Measurements from ENCODE around the gene TP53I13.
"Not testable (repeated sequence)": the region's sequence is repeated elsewhere in the genome, so short reads cannot be mapped to it uniquely, and the experiment has no call there.

TP53I13 gene, protein sequence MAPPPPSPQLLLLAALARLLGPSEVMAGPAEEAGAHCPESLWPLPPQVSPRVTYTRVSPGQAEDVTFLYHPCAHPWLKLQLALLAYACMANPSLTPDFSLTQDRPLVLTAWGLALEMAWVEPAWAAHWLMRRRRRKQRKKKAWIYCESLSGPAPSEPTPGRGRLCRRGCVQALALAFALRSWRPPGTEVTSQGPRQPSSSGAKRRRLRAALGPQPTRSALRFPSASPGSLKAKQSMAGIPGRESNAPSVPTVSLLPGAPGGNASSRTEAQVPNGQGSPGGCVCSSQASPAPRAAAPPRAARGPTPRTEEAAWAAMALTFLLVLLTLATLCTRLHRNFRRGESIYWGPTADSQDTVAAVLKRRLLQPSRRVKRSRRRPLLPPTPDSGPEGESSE

DNA sequence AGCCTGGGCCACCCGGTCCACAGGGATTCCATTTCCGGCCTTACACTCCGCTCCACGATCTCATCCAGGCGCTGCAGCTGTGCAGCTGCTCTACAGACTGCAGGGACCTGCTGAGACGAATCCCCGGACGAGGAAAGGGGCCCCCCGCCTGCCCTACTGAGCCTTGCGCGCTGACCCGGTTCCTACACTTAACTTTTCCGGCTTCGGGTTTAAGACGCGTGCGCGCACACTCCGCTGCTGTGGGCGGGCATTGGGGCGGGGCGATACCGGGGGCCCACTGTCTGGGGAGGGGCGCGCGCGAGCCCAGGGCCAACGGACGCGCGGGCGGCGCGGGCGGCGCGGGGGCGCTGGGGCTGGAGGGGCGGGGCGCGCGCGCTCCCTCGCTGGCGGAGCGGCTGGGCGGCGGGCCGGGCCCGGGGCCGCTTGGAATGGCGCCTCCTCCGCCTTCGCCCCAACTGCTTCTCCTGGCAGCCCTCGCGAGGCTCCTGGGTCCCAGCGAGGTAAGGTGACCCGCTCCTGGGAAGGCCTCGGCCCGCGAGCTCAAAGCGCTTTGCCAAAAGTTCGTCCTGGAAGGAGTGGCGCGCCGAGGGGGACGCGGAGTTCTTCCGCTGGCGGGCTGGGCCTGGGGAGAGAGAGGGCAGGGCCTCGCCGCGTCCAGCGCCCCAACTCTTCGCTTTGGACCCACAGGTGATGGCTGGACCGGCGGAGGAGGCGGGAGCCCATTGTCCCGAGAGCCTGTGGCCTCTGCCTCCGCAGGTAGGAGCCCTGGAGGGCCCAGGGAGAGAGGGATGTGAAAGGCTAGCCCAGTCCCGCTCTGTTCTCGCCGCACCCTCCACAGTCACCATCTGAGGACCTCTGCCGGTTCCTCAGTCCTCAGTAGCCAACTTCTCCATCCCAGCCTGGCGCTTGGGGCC is at the start of gene TP53I13:
Gene TP53I13 (plus strand): TSS at position 371 of the 914 bp plus-strand sequence. CDS start 58 bp downstream, at position 429.
- peak; percentile 89 to 90 for DNase-seq

DNA sequence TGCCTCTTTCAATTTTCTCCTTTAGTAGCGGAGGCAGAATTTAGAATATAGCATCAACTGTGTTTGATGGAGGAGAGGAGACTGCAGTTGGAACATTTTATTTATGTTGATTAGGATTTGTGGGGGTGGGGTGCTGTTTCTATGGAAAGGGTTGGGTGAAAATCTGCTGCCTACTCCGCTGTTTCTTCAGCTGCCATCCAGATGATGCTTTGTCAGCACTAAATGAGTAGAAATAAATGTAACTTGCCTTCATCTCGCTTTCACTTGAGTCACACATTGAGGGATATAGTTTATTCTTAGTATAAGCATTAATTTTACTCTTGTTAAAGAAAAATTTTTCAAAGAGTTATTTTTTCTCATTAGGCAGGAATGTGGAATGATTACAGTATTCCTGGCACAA is 43.8 kb upstream of the TP53I13 start:
- no peak for DNase-seq

DNA sequence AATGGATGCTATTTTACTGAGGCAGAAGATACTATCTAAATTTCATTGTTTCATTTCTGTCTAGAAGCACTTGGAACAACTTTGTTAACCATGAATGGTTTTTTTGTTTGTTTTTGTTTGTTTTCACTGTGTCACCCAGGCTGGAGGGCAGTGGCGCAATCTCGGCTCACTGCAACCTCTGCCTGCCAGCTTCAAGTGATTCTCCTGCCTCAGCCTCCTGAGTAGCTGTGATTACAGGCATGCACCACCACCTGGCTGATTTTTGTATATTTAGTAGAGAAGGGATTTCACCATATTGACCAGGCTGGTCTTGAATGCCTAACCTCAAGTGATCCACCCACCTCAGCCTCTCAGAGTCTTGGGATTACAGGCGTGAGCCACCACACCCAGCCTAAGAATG is 42.2 kb upstream of the TP53I13 start:
- DNase-seq = no peak

DNA sequence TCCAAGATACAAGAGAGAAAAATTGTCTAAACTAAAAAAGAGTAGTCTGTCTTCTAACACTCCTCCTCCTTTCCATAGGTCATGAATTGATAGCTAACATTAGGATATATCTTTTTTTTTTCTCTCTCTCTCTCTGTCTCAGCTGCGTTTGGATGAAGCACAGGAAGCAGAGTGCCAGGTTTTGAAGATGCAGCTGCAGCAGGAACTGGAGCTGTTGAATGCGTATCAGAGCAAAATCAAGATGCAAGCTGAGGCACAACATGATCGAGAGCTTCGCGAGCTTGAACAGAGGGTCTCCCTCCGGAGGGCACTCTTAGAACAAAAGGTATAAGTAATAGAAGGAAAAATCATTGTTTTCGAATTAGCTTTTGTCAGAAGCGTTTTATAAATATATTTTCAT is 34.5 kb upstream of the TP53I13 start:
- no peak for DNase-seq

DNA sequence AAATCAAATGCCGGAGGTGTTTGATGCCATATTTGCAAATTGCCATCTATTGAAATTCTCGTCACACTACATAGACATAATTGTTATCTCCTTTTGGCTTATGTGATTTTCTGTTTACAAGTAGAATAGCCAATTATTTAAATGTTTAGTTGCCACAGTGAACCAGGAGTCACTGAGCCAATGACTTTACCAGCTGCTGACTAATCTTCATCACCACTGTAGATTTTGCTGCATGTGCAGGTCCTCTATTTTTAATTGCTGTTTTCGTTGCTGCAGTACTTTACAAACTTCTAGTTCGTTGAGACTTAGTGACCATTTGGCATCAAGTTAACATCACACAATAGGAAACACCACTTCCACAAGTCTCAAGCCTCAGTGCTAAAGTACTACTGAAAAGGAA is 24.4 kb upstream of the TP53I13 start:
- no peak for DNase-seq

DNA sequence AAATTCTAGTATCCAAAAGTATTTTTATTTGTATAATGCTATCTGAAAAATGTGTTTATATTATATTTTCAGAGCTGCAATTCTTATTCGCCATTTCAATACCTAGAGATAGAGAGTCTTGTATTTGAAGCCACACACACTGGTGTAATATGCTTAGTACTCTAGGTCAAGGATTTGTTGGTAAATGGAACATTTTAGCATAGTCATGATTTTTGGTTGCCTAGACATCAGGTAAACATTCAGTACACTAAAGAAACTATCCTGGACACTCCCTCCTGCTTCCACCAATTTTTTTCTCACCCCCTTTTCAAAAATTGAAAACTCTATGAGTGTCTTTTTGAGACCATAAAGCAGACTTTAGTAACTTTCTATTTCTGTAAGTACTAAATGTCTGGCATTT is 22.4 kb upstream of the TP53I13 start:
- no peak for DNase-seq

DNA sequence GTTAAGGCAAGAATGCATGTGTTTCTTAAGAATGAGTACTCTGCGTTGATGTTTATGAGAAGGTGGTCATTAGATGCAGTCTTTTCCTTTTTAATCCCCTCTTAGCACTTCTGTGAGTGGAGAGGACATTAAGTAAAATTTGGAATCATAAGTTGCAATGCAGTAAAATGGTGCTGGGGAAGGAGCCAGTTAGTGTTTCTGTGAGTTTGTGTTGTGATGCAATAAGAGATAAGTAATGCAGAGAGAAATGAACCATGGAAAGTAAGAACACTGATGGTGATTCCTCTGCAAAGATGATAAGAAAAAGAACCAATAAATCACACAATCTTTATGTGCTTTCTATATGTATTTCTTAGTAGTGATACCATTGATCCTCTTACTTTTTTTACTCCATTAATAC is 21.7 kb upstream of the TP53I13 start:
- no peak for DNase-seq

DNA sequence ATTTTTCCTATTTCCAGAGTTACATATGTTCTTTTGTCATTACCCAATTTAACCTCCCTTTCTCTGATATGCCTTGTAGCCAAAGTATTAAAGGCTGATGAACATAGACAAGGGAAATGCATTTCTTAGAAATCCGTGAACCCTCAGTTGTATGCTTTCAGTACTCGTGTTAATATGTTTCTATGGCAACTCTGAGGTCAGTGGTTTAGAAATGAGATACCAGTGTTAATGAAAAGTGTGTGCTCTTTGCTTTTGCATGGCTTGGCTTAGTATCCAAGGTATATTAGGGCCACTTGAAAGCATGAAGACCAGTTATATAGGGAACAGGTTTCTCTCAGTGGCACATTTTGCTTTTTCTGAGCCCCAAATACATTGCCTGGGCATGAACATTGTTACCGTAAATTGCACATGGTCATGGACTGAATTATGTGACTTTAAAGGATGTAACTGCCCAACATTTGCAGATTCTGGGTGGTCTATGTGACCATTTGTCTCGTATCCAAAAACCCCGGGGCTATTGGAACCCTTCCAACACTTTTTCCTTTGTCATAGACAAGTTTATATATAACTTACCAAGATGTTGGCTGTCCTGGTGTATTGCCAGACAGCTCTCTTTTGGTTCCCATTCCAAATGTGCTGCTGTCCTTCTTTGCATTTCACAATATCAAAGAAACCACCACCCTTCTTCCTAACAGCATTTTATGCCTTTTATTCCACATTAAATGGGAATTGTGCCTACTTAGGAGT is 19.2 kb upstream of the TP53I13 start:
- DNase-seq = no peak

DNA sequence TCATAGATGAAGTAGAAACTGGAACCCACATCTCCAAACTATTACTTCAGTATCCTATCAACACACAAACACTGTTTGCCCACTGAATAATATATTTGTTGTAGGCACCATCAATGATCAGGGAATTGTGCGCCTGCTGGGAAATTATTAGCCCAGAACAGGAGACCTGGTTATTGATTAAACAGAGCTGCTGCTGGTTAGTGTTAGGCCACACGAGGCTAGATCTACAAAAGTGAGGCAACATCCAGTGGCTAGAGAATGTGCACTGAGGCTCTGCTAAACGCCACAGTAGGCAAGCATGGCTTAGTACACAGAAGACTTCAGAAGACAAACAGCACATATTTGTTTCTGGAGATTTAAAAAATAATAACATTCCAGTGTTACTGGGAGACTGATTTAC is 12.7 kb upstream of the TP53I13 start:
- DNase-seq = no peak

DNA sequence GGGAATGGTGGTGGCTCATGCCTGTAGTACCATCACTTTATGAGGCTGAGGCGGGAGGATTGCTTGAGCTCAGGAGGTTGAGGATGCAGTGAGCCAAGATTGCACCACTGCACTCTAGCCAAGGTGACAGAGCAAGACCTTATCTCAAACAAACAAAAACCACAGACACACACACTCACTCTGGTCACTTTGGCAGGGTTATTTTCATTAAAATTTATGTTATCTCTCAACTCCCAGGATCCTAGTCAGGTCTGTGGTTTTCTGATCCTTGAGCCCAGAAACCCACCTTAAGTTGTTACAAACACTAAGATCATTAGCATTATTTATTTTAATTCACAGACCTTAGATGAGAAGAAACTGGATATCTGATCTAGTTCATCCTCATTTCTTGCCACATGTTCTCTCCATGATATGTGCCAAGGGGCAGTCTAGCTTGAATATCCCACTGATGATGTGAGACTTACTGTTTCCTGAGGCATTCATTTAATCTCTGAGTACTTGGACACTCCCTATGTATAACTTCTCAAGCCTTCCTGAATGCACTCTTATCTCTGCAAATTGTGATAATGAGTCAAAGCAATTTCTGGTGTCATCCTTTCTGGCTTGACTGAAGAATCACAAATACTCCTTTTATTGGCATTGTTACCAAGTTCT is 11.3 kb upstream of the TP53I13 start:
- DNase-seq = no peak

DNA sequence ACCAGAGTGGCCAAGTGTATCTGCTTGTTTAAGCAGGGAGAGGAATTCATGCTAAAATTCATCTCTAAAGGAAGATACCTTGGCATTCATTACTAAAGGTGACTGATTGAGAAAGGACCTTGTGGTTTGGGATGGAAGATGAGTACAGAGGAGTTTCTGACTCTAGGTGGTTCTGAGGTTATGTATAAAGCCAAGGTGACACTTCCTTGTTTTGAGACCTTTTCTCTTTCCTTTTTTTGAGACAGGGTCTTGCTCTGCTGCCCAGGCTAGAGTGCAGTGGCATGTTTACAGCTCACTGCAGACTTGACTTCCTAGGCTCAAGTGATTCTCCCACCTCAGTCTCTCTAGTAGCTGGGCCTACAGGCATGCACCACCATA is 10.8 kb upstream of the TP53I13 start:
- DNase-seq = no peak

DNA sequence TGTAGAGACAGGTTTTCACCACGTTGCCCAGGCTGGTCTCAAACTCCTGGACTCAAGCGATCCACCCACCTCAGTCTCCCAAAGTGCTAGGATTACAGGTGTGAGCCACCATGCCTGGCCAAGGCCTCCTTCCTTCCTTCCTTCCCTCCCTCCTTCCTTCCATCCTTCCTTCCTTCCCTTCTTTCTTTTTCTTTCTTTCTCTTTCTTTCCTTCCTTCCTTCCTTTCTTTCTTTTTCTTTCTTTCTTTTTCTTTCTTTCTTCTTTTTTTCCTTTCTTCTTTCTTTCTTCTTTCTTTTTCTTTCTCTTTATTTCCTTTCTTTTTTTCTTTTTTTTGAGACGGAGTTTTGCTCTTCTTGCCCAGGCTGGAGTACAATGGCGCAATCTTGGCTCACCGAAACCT is 10.4 kb upstream of the TP53I13 start:
- not testable (repeated sequence) for DNase-seq

DNA sequence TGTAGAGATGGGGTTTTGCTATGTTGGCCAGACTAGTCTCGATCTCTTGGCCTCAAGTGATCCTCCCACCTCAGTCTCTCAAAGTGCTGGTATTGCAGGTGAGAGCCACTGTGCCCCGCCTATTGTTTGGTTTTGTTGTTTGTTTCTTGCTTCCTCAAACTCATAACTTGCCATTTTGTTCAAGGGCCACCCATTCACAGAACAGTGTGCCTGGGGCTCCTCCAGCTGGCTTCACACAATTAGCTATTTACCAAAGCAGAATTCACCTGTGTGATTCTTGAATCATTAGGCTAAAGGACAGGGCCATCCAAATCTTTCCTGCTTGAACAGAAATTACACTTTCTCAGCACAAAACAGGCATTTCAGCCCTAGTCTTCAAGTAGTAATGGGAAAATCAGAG is 8.9 kb upstream of the TP53I13 start:
- DNase-seq = no peak

DNA sequence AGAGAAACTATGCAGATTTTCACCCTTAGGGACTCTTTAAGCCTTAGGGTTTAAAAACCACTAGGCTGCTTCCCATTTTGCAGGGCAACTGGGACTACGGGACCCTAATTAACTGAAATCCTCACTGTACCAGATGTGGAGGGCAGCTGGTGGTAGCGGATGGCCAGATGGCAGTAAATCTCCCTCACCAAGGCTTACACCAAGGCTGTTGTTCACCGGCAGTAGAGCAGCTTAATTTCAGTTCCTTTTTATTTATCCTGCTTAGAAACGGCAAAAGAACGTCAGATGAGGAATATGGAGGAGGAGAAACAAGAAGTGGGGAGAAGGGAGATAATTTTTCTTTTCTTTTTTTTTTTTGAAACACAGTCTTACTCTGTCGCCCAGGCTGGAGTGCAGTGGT is 8.2 kb upstream of the TP53I13 start:
- no peak for DNase-seq

DNA sequence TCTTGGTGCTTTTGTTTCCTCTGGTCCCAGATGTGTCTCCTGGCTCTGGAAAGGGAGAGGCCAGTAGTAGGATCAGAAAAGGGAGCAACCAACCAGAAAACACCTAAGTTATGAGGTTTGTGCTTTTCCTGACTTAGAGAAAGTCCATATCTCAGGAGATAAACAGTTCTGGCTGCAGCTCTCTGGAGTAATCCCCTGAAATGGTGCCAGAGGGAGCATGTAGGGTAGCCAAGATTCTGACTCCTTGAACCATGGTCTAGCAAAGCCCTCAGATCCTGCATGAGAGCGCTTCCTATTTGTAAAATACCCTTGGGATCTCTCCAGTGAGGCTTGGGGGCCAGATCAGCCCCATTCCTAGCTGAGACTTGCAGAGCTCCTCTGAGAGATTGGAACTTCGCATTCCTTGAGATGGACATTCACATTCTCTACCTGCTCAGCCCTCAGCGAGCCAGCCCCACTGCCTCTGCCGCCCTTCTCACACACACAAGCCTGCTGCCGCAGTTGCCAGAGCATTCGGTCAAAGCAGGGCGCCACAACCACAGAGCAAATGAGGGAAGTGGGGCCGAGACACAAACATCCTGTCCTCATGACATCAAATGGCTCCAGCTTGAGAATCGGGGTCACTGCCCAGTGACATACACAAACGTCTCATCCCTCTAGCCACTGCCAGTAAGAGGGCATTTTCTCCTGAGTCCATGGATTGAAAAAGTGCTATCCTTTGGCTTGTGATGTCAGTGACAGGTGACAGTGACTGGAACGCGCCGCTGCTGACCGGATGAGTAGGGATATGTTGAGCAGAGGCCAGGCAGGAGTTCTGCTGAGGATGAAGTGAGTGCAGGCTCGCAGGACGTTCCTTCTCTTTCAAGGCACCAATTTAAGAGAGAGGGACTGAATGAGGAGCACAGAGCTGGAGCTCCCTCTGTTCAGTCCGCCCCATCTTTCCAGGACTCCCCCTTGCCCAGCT is 6.7 kb upstream of the TP53I13 start:
- no peak for DNase-seq

DNA sequence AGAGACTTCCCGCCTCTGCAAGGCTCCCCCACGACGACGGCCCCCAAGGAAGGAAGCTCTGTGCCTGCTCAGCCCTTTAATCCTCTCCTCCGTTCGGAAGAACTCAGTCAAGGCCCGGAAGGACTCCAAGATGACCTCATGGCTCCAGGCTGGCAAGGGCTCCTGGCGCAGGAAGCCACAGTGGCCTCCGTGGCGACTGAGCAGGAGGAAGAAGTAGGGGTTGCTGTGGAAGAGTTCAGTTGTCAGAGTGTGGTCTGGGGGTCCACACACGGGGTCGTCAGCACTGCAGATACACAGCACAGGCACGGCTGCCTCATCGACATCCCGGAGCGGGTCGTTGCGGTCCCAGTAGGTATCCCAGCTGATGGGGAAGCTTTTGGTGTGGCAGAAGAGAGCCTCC is 5.9 kb upstream of the TP53I13 start:
- no peak for DNase-seq

DNA sequence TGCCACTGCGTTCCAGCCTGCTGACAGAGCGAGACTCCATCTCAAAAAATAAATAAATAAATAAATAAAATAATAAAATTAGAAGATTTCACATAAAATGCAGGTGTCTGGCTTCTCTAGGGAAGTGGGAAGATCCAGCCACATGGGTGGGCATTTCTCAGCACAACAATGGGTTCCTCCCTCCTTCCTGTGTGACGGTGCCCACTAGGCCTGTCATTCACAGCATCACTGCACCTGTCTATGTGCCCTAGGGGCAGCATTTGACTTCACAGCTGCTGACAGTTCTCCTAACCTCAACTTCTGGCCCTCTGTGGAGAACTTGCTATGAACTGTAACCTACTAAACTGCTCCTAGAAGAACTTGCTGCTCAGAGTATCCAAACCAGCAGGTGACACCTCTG is 4.7 kb upstream of the TP53I13 start:
- DNase-seq = no peak

DNA sequence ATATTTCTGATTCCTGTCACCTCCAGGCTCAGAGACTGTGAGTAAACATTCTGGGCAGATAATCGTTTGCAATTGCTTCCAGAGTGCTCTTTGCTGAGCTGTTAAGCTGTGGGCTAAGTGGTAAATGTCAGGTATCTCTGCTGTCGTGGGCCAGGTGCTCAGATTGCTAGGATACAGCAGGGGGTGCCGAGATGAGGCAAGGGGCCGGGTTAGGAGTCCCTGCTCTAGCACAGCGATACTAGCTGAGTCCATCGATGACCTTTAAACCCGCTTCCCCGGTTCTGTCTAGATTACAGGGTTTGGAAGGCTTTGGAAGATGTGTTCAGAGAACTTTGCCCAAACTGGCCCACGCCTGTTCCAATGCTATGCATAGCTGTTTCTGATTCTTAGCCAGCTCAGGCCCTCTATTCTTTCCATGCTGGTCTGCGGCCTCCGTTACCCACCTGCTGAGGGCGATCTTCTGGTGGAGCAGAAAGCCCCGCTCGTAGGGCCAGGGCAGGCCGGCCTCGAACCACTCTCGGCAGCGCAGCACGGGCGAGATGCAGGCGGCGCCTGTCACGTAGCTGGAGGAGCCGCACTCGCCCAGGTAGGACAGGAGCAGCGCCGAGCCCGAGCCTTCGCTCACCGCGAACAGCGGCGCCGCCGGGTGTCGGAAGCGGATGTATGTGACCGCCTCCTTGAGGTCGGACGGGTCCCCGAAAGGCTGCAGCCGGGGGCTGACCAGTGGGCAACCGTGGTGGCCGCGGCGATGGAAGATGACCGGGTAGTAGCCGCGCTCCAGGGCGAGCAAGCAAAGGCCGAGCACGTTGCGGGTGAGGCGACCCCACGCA is 2.6 kb upstream of the TP53I13 start:
- peak; percentile 71 to 77 for DNase-seq

DNA sequence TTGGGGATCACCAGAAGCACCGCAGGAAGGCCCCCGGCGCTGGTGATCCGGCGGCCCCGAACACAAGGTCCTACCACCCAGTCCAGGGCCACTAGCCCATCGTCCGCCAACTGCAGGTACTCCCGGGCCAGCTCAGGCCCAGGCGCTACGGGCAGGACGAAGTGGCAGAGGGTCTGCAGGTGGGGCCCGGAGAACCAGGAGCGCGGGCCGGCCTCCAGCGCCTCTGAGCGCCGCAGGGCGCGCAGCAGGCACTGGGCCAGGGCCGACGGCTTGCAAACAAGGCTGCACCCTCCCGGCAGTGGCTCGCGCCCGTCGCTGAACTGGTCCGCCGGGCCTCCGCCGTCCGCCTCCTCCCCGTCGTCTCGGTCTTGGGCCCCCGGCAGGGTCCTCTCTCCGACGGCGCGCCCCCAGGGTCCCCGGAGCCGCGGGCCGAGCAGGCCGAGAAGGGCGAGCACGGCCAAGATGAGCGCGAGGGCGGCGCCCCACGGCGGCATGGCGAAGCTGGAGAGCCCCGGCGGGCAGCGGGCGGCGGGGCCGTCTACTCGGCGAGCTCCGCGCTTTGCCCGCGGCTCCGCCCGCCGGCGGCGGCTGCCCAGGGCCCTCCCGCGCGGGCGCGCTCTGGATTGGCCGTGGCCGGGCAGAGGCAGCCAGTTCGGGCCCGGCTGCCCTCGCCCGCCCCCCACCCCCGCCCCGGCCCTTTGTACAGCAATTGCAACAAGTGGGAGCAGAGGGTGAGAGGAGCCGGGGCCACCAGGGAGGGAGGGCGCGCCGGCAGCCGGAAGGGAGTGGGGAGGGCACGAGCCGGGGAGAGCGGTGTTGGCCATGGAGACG is 1.8 kb upstream of the TP53I13 start, which contains the start of gene ABHD15:
Gene ABHD15 (minus strand): TSS at position 565 of the 831 bp plus-strand sequence. CDS start 71 bp downstream, at position 494.
- DNase-seq = peak; percentile 78 to 82

DNA sequence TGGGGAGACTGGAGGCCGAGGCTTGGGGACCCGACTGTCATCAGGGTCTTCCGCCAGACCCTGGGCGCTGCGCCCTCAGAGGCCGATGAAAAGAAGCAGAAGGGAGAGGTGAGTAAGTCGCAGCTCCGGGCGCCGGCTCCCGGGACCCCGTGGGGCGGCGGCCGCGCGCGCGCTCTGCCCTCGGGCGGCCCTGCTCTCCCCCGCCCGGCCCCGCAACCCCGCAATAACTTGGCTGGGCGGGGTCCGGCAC is 1.3 kb upstream of the TP53I13 start:
- DNase-seq = no peak

All from activated T-cell treated with anti-CD3 and anti-CD28 coated beads, Interleukin-2, amount 50 U/mL, for 48 hours (primary cell).